ENCODE data around the gene EEF1A2.

The EEF1A2 gene

GRCh38 chr20:63467294-63468083, 31.4 kb downstream of the EEF1A2 start:
- DNase-seq (ENCODE audit: low read depth), result no peak

- no peak for DNase-seq (ENCODE audit: low read depth)
These were observed 32.0 kb downstream of the EEF1A2 start for GRCh38 chr20:63466861-63467260.

DNA sequence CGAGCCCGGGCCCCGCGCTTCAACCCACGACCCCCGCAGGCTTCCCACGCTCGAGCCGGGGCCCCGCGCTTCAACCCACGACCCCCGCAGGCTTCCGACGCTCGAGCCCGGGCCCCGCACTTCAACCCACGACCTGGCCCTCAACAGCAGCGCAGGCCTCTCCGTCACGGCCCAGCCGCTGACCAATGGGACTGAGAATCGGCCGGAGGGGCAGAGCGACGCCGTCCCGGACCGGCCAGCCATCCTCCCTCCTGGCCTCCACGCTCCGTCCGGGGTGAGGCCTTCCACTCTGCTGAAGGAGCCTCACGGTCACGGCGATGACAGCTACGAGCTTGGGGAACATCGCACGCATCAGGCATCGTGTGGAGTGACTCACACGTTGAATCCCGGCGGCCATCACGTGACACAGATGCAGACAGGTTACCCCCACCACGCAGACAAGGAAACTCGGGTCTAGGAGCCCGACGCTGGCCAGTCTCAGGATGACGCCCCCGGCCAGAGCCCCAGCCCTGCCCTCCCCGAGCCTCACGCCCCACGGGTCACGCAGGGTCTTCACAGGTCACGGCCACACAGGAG, 32.5 kb downstream of the EEF1A2 start:
- no peak for DNase-seq (ENCODE audit: low read depth)

DNA sequence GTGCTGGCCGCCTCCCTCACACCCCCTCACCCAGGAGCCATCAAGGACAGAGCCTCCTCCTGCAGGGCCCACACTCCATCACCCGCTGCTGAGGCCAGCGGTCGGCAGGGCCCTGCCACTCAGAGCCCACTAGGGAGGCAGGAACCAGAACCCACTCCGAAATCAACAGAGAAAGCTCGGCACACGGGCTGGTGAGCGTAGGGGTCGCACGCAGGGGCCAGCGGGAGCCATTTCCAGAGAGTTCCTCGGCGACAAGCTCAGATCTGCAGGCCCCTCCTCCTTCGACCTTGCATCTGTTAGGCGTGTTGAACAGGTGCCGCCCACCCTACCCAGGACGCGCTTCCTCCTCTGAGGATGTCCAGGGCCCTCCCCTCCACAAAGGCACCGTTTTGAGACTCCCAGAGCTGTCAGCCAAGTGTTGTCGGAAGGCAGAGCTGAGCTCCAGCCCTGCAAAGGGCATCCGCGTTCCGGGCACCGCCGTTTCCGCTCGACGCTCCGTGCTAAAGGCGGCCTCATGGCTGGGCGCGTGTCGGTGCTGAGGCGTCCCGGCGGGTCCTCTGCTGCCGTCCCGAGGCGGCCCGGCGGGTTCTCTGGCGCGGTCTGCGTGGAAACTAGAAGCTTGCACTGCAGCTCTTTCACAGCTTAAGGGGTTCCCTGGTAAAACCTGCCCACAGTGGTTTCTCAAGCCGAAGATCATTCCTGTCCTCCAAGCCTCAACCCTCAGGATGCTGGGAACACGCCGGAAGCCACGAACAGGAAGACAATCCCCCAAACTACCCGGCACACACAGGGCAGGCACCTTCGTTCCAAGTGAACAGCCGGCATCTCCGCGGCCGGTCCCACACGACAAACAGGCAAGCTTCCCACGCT, 33.3 kb downstream of the EEF1A2 start:
- no peak for DNase-seq (ENCODE audit: low read depth)

DNA sequence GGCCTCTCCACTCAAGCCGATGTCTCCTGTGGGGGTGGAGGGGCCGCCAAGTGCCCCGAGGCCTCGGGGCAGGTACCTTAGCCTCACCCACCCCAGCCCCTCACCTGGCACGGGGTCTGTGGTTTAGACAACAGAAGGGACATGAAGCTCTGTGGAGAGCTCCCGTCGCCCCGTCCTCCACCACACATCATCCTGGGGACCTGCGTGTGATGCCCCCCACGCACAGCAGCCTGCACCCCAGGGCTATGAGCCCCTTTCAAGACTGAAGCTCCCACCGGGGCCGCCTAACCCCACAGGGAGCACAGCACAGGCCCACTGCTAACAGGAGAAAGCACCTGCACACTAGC, 34.6 kb downstream of the EEF1A2 start:
- DNase-seq (ENCODE audit: low read depth), result no peak

DNA sequence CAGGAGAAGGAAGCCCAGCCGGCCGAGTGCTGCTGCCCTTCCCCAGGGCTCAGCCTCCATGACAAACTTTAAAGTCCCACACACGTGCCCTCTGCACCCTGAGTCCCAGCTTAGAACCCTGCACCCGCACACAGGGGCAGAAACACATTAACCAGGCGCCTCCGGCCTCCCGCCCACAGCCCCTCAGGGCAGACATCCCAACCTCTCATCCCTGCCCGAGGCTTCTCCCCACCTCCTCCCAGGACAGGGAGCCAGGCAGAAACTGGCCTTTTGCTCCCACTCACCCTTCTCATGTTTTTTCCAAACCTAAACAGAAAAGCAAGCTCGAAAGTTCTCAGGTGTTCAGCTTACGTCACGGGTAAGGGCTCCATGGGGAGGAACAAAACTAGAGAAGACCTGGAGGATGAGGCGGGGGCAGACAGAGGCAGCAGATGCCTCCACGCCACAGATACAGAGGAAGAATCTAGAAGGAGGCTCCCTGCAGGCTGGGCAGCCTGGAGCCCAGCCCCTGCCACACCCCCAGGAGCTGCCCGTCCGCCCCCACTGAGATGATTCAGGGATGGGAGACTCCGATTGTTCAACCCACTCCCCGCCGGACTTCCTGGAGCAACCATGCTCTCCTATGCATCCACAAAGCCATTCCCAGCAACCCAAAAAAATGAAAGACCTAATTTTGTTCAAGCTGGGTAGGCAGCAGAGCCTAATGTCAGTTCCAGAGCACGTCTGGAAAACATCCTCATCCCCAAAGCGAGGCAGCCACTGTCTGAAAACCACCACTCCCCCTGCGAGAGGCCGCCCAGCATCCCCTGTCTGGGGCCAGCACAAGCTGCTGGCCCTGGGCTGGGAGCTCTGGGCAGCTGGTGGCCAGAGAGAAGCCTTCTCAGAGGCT, 35.2 kb downstream of the EEF1A2 start:
- DNase-seq (ENCODE audit: low read depth), result no peak

DNA sequence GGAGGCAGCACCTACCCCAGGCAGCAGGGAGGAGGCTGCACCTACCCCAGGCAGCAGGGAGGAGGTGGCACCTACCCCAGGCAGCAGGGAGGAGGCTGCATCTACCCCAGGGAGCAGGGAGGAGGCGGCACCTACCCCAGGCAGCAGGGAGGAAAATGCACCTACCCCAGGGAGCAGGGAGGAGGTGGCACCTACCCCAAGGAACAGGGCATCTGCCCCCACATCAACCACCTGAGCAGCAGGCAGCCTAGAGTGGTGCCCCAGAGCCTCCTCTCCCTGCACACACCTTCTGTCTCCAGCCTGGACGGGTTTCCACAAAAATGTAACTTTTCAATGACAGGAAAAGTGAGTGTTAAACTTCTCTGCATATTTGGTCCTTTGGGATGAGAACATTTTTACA, 36.6 kb downstream of the EEF1A2 start:
- DNase-seq (ENCODE audit: low read depth), result no peak

DNA sequence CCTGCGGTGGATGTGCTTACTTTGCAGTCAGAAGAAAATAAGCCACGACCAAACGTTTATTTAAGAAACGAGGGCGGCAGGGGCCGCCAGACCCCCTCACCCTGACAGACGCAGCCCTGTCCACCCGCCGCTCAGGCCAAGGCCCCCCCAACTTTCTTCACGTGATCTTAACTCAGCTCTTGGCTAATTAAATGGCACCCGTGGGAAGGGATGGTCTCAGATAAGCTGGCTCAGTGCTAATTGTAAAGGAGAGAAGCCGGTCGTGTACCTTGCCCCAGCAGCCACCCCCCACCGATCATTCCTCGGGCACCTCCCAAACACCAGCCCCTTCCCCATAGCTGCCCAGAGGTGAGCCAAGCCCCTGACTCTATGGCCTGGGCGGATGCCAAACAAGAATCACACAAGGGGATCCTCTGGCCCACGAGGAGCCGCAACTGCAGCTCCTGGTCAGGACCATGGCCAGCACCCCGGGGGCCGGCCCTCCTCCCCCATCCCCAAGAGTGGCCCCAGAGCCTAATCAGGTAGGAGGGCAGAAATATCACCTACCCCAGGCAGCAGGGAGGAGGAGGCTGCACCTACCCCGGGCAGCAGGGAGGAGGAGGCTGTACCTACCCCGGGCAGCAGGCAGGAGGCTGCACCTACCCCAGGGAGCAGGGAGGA, 37.6 kb downstream of the EEF1A2 start:
- DNase-seq (ENCODE audit: low read depth), result no peak

DNA sequence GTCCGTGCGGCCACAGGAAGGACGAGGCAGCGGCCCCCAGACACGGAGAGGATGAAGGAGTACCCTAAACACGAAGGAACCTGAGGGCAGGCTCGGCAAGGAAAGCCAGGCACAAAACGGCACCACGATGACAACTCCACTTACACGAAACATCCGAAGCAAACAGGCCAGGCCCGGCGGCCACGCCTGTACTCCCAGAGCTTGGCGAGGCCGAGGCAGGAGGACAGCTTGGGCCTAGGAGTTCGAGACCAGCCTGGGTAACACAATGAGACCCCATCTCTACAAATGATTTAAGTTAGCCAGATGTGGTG, 39.9 kb downstream of the EEF1A2 start:
- DNase-seq (ENCODE audit: low read depth), result no peak

- no peak for DNase-seq (ENCODE audit: low read depth)
These were observed 40.5 kb downstream of the EEF1A2 start for GRCh38 chr20:63458170-63459069.

- DNase-seq (ENCODE audit: low read depth), result peak; percentile 22
These were observed 41.1 kb downstream of the EEF1A2 start for GRCh38 chr20:63457737-63458136.

GRCh38 chr20:63456429-63457284, 42.2 kb downstream of the EEF1A2 start:
- DNase-seq (ENCODE audit: low read depth), result no peak

- no peak for DNase-seq (ENCODE audit: low read depth)
These were observed 43.4 kb downstream of the EEF1A2 start for GRCh38 chr20:63455568-63455859.

- no peak for DNase-seq (ENCODE audit: low read depth)
These were observed 43.9 kb downstream of the EEF1A2 start for GRCh38 chr20:63454731-63455567.

DNA sequence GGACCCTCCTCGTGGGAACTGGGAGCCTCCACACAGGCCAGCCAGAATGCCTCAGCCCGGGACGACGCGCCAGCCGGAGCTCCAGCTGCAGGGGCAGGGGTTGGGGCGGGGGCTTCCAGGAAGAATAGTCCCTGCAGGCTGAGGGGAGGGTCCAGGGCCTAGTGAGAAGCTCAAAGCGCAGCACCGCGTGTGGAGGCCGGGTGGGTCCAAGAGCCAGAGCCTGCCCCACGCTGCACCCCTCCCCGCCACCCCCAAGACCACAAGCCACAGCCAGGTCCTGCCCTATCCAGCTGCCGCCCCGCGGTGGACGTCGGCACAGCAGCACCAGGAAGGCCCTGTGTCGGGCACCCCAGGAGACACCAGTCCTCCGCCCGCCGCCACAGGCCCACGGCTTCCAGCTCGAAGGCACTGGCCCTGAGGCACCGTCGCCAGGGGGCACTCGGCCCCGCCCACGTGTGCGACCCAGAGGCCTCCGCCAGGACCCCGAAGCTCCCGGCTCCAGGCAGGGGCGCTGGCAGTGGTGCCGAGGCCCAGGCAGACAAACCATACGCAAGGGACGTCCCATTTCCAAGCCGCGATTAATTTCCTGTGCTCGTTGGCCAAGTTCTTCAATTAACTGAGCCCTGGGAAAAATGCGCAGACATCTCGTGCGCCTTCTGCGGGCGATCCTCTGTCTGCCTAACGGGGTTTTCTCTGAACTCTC, 45.9 kb downstream of the EEF1A2 start:
- no peak for DNase-seq (ENCODE audit: low read depth)

DNA sequence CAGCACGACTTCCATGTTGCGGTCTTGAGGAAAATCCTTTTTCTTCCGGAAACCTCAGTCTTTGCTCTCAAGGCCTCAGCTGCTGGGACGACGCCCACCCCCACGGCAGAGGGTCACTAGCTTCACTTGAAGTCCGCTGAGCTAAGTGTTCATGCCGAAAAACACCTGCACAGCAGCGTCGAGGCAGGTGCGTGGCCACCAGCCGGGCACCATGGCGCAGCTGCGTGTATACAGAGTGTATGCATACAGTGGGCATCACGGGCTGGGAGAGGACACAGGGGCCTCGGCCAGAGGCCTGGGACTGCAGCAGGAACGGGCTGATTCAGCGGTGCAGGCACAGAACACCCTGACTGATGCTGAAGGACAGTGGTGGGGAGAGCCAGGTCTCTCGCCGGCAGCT, 46.5 kb downstream of the EEF1A2 start:
- DNase-seq (ENCODE audit: low read depth), result no peak

GRCh38 chr20:63451821-63452220, 47.1 kb downstream of the EEF1A2 start:
- no peak for DNase-seq (ENCODE audit: low read depth)
